Measurements from ENCODE around the gene CCDC85B.

DNA sequence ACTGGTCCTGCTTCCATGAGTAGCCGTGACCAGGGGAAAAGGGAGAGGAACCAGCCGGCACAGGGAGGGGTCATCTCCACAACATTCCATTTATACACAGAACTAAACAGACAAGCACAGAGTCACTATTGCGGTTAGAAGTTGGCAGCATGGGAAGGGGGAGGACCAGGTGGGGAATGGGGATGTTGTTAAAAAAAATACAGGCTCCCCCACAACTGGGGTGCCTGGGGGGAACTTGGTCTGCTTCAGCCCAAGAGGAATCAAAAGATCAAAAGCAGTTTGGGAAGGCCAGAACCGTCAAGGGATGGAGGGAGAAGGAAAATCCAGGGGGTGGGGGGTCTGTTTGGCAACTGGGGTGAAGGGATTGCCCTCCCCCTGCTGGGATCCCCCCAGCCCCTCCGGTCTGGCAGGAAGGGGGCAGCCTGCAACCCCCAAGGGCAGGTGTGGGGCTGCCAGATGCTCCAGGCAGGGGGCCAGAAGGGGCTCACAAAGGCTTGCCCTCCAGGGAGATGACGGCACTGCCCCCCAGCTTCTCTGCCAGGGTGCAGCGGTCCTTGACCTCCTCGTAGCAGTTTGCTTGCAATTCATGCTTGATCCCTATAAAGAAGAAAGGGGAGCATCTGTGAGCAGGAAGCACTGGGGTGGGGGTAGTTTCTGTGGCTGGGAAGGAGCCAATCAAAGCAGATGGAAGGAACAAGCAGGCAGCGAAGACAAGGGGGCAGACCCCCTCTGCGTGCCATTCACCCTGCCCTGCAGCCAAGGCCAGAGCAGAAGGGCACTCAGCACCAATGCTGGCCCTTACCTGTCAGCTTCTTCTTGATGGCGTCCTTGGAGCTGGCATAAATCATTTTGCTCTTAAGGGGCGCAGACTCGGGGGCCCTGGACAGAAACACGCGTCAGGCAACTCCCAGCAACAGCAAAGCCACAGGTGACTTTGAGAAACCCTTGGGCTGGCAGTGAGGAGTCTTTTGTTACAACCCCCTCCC lies 35.3 kb upstream of the CCDC85B start:
- TF ChIP-seq CTCF (IDR thresholded peaks at IDR 0.05; ENCODE audit: low read length): no peak
- no peak for TF ChIP-seq EZH2 (IDR thresholded peaks at IDR 0.05; ENCODE audit: borderline replicate concordance, low read length)
